ENCODE measurements around the gene KRT82.

- TF ChIP-seq CTCF (IDR thresholded peaks at IDR 0.05) = no peak
- no peak for TF ChIP-seq POLR2A (IDR thresholded peaks at IDR 0.05)
These were observed 22.0 kb upstream of the KRT82 start for GRCh38 chr12:52428121-52428520.

All from adrenal gland (tissue), 5 donors.